HG02678 (cell line): ENCODE results near the gene BUB1.
"Not testable (repeated sequence)": the region's sequence is repeated elsewhere in the genome, so short reads cannot be mapped to it uniquely, and the experiment has no call there.

Experiments used
- ATAC-seq: cut with Tn5 transposase; IDR thresholded peaks from one replicate; pipeline ENCODE4 v1.9.1; 2021; ENCODE audit warnings: mild to moderate bottlenecking, moderate library complexity; ENCODE audit not compliant: unreplicated experiment

The BUB1 gene

GRCh38 chr2:110677530-110678456, at the start of gene BUB1:
Gene BUB1, minus strand, starts transcription at chr2:110678063. Its CDS starts 68 bp downstream, at chr2:110677995.
- ATAC-seq, result peak; percentile 81

- no peak for ATAC-seq
Measured at GRCh38 chr2:110726285-110726684, 48.4 kb upstream of the BUB1 start.

DNA sequence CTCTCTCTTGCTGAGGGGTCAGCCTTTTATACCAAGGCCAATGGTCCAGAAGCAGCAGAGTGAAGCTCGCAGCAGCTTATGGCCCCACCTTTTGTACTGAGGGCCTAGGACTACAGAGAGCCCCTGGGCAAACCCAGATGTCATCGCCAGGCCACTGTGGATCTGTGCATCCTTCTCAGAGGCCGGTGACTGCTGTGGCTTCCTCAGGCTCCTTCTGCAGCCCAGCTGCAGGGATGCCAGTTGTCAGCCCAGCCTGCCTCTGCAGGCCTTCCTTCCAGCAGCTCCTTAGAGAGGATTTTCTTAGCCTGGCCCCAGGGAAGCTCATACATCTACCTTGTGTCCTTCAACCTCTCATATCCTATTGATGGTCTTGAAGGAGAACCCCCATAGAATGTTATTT, 48.0 kb upstream of the BUB1 start:
- ATAC-seq, result no peak

GRCh38 chr2:110725370-110725769, 47.5 kb upstream of the BUB1 start:
- no peak for ATAC-seq

DNA sequence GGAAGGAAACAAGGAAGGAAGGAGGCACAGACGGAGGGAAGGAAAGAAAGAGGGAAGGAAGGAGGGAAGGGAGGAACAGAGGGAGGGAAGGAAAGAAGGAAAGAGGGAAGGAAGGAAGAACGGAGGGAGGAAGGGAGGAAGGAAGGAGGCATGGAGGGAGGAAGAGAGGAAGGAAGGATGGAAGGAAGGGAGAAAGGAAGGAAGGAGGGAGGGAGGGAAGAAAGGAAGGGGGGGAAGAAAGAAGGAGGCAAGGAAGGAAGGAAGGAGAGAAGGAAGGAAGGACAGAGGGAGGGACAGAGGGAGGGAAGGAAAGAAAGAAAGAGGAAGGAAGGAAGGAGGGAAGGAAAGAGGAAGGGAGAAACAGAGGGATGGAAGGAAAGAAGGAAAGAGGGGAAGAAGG, 47.0 kb upstream of the BUB1 start:
- no peak for ATAC-seq

GRCh38 chr2:110720547-110720946, 42.7 kb upstream of the BUB1 start:
- no peak for ATAC-seq

DNA sequence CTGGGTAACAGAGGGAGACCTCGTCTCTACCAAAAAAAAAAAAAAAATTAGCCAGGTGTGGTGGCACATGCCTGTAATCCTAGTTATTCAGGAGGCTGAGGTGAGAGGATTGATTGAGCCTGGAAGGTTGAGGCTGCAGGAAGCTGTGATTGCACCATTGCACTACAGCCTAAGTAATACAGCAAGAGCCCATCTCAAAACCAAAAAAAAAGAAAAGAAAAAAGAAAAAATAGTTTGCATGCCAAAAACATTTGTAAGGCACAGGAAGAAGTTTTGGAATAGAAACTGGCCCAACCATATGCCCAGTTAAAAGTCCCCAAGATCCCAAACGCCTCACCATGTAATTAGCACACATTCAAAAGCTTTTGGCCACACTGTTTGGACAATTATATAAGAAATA, 41.1 kb upstream of the BUB1 start:
- no peak for ATAC-seq

- no peak for ATAC-seq
Measured at GRCh38 chr2:110718382-110718781, 40.5 kb upstream of the BUB1 start.

GRCh38 chr2:110717734-110718133, 39.9 kb upstream of the BUB1 start:
- no peak for ATAC-seq

- ATAC-seq, result no peak
Measured at GRCh38 chr2:110716959-110717645, 39.2 kb upstream of the BUB1 start.

GRCh38 chr2:110714452-110715224, 36.8 kb upstream of the BUB1 start:
- ATAC-seq, result no peak

- no peak for ATAC-seq
Measured at GRCh38 chr2:110713513-110714362, 35.9 kb upstream of the BUB1 start.

- no peak for ATAC-seq
Measured at GRCh38 chr2:110712737-110713136, 34.9 kb upstream of the BUB1 start.

- no peak for ATAC-seq
Measured at GRCh38 chr2:110708455-110708854, 30.6 kb upstream of the BUB1 start.

GRCh38 chr2:110707386-110707965, 29.6 kb upstream of the BUB1 start:
- ATAC-seq, result no peak

- no peak for ATAC-seq
Measured at GRCh38 chr2:110702514-110703380, 24.9 kb upstream of the BUB1 start.

GRCh38 chr2:110698253-110698652, 20.4 kb upstream of the BUB1 start:
- not testable (repeated sequence) for ATAC-seq

DNA sequence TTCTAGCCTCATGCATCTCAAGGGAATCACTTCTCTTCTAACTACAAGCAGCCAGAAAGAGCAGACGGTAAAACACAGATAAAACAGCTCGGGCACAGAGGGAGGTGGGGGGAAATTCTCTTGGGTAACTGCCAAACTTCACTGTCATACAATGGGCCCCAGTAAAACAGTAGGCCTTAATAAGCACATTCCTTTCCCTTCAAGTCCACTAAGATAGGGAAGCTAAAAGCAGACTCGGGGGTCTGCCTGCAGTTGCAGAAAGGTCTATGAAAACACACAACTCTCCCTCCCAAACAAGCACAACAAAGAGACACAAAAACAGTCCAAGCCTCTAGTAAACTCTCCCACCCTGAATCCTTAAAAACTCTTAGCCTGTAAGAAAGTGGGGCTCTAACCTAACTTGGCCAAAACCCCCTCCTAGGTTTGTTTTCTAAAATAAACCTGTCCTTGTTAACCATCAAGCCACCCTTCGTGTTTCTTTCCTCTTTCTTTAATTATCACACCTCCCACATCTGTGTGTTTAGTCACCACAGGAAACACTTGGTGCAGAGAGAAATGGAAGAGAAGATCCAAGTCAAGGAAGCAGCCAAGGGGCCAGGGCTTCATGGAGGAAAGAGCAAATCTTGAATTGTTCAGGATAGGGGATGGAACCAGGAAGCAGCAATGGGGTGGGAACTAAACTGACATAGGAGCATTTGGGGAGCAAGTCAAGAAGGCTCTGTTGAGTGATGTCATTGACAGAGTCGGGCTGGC, 17.5 kb upstream of the BUB1 start:
- ATAC-seq, result not testable (repeated sequence)
